OCI-LY7 (cell line): ENCODE results near the gene NOL4L. TPM values are rescaled to one million over a fixed set of nuclear protein-coding genes. Genes with fewer than 3 reads are reported as not detected.

Experiments used
- BruUV-seq: library from RNA; stranded (reverse); fragments of 400-500 nt; replicated peaks from 2 replicates; lab custom pipeline; 2021; lab: Mats Ljungman, UMichigan
- CTCF ChIA-PET: fragments of 300-600 bp; sonication (Branson Sonifier 250); formaldehyde crosslinking; loops from one replicate; lab custom pipeline; 2022; ENCODE audit warnings: antibody characterized with exemption; ENCODE audit not compliant: unreplicated experiment; lab: Charles Lee
- POLR2A ChIA-PET: fragments of 300-600 bp; sonication (Branson Sonifier 250); formaldehyde crosslinking; loops from one replicate; lab custom pipeline; 2022; ENCODE audit warnings: antibody characterized with exemption; lab: Charles Lee
- DNase-seq: peaks from one replicate; pipeline ENCODE4 v3.0.0-alpha.2; 2015; ENCODE audit warnings: low spot score
- H2AFZ ChIP-seq: fragments of 200-600 bp; sonication (generic), shearing (Covaris generic); 2 replicates; pipeline ENCODE4 v1.6.1; 2014; ENCODE audit warnings: mild to moderate bottlenecking, antibody characterized with exemption, low read length, moderate library complexity
- H3K27ac ChIP-seq: fragments of 200-600 bp; sonication (generic); 2 replicates; pipeline ENCODE4 v1.5.1; 2014; ENCODE audit warnings: mixed run types, low read depth, mild to moderate bottlenecking, moderate library complexity, low read length, inconsistent platforms; ENCODE audit not compliant: poor library complexity, severe bottlenecking
- H3K36me3 ChIP-seq: fragments of 200-600 bp; sonication (generic); 2 replicates; pipeline ENCODE4 v1.6.1; 2014; ENCODE audit warnings: mild to moderate bottlenecking, antibody characterized with exemption, low read length, moderate library complexity, mixed read lengths; ENCODE audit not compliant: insufficient read depth
- H3K4me1 ChIP-seq: fragments of 200-600 bp; sonication (generic); 2 replicates; pipeline ENCODE4 v1.5.1; 2014; ENCODE audit warnings: mild to moderate bottlenecking, low read length; ENCODE audit not compliant: insufficient read depth, poor library complexity, severe bottlenecking
- H3K4me2 ChIP-seq: fragments of 200-600 bp; sonication (generic); 2 replicates; pipeline ENCODE4 v1.6.1; 2014; ENCODE audit warnings: mild to moderate bottlenecking, low read length
- H3K4me3 ChIP-seq: fragments of 200-600 bp; sonication (generic); 2 replicates; pipeline ENCODE4 v1.5.1; 2014; ENCODE audit warnings: mild to moderate bottlenecking, low read depth, low read length; ENCODE audit not compliant: poor library complexity, severe bottlenecking
- H3K79me2 ChIP-seq: fragments of 200-600 bp; sonication (generic); 2 replicates; pipeline ENCODE4 v1.6.1; 2016; ENCODE audit warnings: low read depth, mild to moderate bottlenecking, low read length, moderate library complexity, mixed read lengths; ENCODE audit not compliant: insufficient read depth
- H3K9me2 ChIP-seq: fragments of 200-600 bp; sonication (generic); 2 replicates; pipeline ENCODE4 v1.6.1; 2016; ENCODE audit warnings: mild to moderate bottlenecking, low read length, mixed read lengths; ENCODE audit not compliant: insufficient read depth
- H3K9me3 ChIP-seq: fragments of 200-600 bp; sonication (generic); 2 replicates; pipeline ENCODE4 v1.6.1; 2014; ENCODE audit warnings: mild to moderate bottlenecking, mixed run types, low read length, mixed read lengths
- H4K20me1 ChIP-seq: fragments of 200-600 bp; sonication (generic); 2 replicates; pipeline ENCODE4 v1.6.1; 2014; ENCODE audit warnings: mild to moderate bottlenecking, antibody characterized with exemption, low read length, moderate library complexity, mixed read lengths; ENCODE audit not compliant: insufficient read depth
- CTCF ChIP-seq: fragments of 200-600 bp; sonication (generic); conservative IDR thresholded peaks from 2 replicates; pipeline ENCODE4 v1.5.1; 2014; ENCODE audit warnings: mild to moderate bottlenecking, antibody characterized with exemption, low read length, moderate library complexity, mixed read lengths
- EZH2phosphoT487 ChIP-seq: fragments of 200-600 bp; sonication (generic); IDR thresholded peaks from 2 replicates; pipeline ENCODE4 v1.6.1; 2018; ENCODE audit warnings: low read depth, borderline replicate concordance, mild to moderate bottlenecking, mixed run types, antibody characterized with exemption, low read length, moderate library complexity, mixed read lengths
- intact Hi-C: fragments of 100-400 bp; cut with micrococcal nuclease; formaldehyde crosslinking; loops from one replicate; pipeline ENCODE4 v1.10.0; 2022; ENCODE audit not compliant: unreplicated experiment
- total RNA-seq, 2 experiments: library from RNA; depleted of rRNA in 1 of 2; stranded (reverse); fragments of >200 nt in 1 of 2; shearing (Covaris generic) in 1 of 2; gene quantifications; 2 replicates each; pipeline ENCODE4 v1.2.3, GENCODE V29; 2014 to 2022

The NOL4L gene
- total RNA-seq, 2 experiments from 2014 or later: 3.9 to 4.2 TPM

DNA sequence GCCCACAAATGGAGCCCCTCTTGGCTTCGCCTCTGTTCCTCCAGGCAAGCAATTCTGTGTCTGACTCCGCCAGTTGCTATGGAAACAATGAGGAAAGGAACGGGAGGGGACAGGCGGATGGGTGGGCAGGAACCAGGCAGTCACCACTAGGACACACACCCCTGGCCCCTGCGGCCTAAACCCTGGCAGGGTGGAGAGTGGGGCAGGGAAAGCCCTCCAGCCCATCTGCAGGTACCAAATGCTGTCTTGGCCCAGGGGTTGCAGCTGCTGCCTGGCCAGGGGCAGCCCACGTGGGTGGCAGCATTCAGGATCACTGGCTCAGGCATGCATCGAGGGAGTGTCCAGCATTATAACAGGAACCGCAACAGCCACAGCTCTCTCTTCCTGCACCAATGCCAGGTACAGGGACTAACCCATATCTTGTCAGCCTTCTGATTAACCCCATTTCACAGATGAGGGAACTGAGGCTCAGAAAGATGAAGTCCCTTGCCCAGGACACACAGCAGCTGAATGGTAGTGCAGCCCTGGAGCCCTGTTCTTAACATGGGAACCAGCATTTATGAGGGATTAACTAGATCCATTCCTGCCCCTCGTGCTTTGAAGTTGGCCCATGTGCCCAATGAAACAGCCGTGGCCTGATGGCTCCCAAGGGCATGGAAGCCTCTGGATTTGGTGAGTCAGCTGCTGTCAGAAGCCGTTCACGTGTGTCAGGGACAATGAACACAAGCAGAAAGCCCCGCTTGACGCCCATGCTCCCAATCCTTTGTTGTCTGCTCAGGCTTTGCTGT lies 66.3 kb downstream of the NOL4L start:
- intact Hi-C loops: no loop called here
- no peak overlapping the region for H3K4me3 ChIP-seq
- no peaks in the 10 kb centered on the region for H3K9me3 ChIP-seq
- no TSS peak for BruUV-seq
- TF ChIP-seq EZH2phosphoT487 (no peak), CTCF (no peak)
- no peaks in the 10 kb centered on the region for H3K36me3 ChIP-seq
- no peak overlapping the region for H2AFZ ChIP-seq
- H3K27ac ChIP-seq: no peak overlapping the region
- CTCF ChIA-PET: no interaction called here
- peaks cover 24% of the 10 kb centered on the region for H3K4me1 ChIP-seq
- DNase-seq: no peak
- H3K79me2 ChIP-seq: no peaks in the 10 kb centered on the region
- no peak overlapping the region for H3K4me2 ChIP-seq
- POLR2A ChIA-PET: no interaction called here
- H3K9me2 ChIP-seq: no peaks in the 10 kb centered on the region
- H4K20me1 ChIP-seq: no peaks in the 10 kb centered on the region

DNA sequence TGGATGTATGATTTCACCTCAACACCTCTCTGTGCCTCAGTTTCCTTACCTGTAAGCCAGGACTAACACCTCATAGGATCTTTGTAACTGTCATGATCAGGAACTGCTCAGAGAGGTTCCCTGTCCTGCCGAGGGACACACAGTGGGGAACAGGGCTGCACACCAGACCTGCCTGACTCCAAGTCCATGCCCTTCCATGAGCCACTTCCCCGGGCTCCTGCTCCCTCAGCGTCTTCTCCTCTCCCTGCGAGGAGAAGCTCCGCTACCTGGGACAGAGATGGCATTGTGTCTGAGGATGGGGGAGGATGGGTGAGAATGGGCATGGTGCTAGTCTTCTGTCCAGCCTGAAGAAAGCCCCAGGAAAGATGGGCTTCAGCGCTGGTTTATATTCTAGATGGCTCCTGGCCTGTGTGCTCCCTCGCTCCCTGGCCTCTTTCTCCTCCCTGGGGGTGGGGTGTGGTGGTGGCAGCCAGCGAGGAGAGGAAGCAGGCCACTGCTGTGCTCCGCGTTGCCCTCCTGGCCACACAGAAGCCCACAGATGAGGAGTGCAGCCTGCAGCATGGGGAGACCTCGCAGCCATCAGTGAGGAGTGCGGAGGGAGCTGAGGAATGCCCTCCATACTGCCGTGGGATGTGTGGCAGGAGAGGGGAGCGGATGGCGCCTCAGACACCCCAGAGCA lies 67.1 kb downstream of the NOL4L start:
- intact Hi-C loops: no loop called here
- ChIA-PET CTCF (no interaction called here), POLR2A (no interaction called here)
- H4K20me1 ChIP-seq: no peaks in the 10 kb centered on the region
- H3K9me2 ChIP-seq: no peaks in the 10 kb centered on the region
- H3K36me3 ChIP-seq: no peaks in the 10 kb centered on the region
- TF ChIP-seq CTCF (no peak), EZH2phosphoT487 (no peak)
- BruUV-seq: no TSS peak
- no peak overlapping the region for H3K27ac ChIP-seq
- H3K4me3 ChIP-seq: no peak overlapping the region
- no peak overlapping the region for H2AFZ ChIP-seq
- no peak for DNase-seq
- H3K4me2 ChIP-seq: no peak overlapping the region
- H3K79me2 ChIP-seq: no peaks in the 10 kb centered on the region
- H3K4me1 ChIP-seq: peaks cover 24% of the 10 kb centered on the region
- H3K9me3 ChIP-seq: no peaks in the 10 kb centered on the region

DNA sequence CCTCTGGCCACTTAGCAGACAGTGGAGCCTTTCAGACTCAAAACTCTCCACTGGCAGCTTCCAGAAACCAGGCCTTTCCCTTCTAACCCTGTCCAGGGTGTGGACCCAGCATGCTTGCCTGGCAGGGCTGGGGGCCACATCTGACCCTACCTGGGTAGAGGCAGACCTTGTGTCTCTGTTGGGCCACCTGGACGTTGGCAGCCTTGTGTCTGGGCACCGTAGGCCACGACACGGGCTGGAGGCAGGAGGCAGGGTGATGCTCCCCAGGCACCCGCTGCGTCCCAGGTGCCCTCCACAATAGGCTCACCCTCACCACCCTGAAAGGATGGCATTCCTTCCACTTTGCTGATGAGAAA lies 67.6 kb downstream of the NOL4L start:
- BruUV-seq: no TSS peak
- Histone ChIP-seq H3K36me3 (no peaks in the 10 kb centered on the region), H3K4me1 (peaks cover 24% of the 10 kb centered on the region), H3K27ac (no peak overlapping the region), H3K79me2 (no peaks in the 10 kb centered on the region), H4K20me1 (no peaks in the 10 kb centered on the region), H2AFZ (no peak overlapping the region), H3K9me2 (no peaks in the 10 kb centered on the region), H3K4me3 (no peak overlapping the region), H3K9me3 (no peaks in the 10 kb centered on the region), H3K4me2 (no peak overlapping the region)
- no peak for DNase-seq
- TF ChIP-seq EZH2phosphoT487 (no peak), CTCF (no peak)
- ChIA-PET POLR2A (no interaction called here), CTCF (no interaction called here)
- intact Hi-C loops: no loop called here
